ENCODE data around the gene TSPAN9.
A peak's percentile ranks its signal among the peaks of the same experiment; 100 is the strongest.

The TSPAN9 gene

DNA sequence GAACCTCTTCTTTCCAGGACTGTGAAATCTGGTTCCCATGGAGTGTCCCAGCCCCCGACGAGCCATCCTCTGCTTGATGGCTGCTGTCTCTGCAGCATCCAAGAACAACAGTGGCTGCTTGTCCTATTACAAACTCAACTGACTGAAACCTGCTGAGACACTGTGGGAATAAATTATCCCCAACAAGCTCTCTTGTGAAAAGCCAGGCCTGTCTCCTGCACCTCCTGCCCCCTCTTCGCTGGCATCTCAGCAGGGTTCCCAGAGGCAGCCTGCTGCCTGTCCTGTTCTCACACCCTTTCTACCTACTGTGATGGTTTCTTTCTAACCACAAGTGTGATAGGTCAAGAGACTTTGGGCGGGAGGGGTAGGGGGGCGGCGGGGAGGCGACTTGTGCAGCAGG is 180.2 kb downstream of the TSPAN9 start:
- DNase-seq: no peak

DNA sequence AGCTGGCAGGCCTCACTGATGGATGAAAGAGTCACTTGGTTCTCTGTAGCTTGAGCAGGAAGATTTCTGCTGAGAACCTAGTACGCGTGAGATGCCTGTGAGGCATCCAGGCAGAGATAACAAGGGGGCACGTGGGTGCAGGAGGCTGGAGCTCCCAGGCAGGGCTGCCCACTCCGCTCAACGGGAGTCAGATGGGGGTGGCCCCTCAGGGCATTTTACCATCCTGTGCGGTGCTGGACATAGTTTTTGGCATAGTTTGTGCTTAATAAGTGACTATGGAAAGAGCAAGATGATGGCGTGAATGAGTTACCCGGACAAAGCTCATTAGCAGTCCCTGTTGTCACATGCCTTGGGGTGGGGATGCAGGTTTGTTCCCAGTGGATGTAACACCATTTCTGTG is 182.8 kb downstream of the TSPAN9 start:
- no peak for DNase-seq

DNA sequence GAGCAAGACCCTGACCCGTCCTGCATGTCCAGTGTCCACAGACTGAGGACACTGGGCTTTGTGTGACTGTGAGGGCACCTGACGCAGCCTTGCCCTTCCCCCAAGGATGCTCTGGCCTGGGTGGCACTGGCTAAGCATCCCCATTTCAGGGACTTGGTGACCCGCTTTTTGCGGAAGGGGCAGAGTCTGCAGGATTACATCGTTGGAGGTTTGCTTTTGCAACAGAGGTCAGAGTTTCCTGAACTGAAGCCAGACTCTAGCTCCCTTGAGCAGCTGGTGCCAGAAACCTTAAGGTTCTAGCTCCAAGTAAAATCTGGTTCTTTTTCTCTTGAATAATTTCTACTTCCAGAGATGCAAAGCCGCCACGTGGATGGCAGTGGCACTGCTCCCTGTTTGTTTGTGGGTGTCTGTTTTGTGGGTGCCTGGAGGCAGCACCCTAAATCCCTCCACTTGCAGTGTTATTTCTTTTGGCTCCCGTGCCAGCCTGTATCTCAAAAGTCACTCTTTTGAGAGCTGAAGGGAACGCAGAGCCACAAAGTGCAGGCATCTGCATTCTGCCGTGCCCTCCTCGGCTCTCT is 184.7 kb downstream of the TSPAN9 start:
- no peak for DNase-seq

DNA sequence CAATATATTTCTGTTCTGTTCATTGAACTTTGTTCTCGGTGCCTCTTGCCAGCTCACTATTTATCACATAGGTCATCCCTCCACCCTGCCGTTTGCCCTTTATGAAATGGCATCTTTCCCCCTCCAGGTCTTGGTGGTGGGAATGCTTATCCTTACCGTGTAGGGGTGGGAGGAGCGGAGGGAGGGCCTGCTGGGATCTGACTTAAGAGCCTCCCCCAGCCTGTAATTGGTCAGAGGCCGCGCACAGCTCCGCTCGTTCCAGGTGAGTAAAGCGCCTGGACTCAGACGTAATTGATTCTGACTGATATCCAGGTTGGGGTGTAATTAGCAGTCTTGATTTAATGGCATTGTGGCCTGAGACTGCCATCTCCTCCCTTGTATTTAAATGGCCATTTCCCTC is 185.3 kb downstream of the TSPAN9 start:
- DNase-seq: no peak

DNA sequence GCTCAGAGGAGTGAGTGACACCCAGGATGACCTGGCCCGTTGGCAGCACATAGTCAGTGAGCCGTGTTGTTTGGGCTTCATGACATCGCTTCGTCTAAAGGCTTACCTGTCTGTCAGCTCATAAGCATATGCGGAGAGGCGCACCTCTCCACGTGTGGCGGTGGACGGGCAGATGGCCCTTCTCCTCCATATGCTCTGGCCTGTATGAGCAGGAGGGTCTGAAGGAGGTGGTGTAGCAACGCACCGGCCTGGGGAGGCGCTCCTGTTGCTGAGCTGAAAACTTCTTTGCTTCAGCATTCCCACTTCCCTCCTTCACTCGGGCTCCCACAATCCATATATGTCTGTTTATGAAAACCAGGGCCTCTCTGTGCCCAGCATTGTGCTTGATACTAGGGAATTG is 186.1 kb downstream of the TSPAN9 start:
- DNase-seq: no peak

DNA sequence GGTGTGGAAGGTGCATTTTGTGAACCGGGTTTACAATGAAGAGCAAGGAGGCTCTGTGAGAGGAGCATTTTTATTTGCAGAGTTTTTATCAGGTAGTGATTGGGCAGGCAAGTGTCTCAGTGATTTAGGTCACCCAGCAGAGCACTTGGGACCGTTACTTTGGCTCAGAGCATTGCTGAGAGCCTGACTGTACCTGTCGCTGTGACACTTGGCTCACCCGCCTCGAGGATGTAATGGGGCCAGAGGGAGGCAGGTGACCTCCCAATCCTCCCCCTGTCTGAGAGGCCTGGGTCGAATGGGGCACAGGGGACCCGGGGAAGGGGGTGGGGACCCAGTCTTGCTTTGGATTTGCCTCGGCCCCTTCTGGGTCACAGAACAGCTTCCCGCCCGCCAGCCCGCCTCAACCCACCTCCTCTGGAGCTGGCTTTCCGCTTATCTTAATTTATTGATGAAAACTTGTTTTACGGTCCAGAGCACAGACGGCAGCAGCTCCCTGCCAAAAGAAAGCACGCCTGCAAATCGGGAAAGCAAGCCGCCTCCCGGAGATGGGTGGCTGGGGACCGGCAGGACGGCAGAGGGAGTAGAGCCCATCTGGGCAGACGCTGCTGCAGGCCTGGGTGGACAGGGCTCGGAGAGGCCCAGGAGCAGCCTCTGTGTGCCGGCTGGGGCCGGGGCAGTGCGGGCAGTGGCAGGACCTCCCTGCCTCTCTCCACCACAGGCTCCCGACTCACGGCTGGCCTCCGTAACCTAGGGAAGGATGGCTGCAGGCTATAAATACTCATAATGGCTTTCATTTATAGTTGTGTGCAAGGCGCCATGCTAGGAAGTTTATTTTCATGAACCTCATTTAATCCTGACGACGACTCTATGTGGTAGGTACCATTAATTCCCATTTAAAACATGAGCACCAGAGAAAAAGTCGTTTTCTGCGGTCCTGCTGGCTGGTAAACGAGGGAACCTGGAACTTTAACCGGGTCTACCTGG is 187.1 kb downstream of the TSPAN9 start:
- DNase-seq: no peak

DNA sequence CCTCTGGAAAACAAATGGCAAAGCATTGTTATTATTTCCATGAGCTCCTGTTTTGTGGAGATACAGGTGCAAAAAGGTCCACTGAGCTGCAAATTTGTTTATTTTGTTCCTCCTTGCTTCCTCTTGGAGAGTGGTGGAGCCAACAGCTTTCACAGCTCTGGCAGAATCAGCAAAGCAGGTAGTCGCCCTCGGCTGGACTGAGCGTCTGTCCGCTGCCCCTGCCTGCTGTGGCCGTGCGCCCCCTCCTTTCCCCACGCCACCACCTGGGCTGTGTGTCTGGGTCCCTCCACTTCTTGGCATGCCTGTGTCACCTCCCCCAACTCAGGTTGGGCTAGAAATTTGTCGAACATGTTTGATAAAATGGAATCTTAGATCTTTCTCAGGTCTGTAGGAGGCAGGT is 188.2 kb downstream of the TSPAN9 start:
- no peak for DNase-seq

DNA sequence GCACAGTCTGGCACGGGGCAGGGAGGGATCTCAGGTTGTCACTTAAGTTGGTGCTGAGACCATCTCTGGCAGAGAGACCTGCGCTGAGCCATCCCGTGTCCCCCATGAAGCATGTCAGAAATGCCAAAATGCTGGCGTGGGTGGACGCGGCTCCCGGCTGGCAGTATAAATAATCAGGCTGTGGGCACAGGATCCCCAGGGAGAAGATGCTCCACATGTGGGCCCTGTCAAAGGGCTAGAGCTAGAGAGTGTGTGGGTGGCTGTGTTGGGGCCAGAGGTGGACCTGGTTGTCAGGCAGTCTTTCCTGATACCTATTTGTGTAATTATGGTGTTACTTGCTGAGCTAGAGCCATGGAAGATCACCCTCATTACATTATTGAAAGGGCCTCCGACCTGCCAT is 189.5 kb downstream of the TSPAN9 start:
- no peak for DNase-seq

DNA sequence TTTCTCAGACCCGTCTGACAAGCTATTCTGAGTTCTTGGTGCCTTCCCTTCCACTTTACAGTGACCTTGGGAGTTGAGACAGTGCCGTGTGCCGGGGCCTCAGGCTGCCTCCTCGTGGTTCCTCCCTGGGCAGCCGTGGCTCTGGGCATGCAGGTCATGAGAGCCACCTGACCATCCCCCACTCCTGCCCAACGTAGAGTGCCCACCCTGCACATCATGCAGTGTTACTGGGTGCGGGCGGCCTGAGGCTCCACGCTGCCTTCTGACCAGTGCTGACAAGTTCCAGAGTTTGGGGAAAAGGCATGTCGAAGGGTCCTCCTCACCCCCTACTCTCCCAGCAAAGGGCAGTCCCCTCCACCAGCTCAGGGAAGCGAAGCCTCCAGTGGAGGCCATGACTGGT is 190.5 kb downstream of the TSPAN9 start:
- DNase-seq: no peak

DNA sequence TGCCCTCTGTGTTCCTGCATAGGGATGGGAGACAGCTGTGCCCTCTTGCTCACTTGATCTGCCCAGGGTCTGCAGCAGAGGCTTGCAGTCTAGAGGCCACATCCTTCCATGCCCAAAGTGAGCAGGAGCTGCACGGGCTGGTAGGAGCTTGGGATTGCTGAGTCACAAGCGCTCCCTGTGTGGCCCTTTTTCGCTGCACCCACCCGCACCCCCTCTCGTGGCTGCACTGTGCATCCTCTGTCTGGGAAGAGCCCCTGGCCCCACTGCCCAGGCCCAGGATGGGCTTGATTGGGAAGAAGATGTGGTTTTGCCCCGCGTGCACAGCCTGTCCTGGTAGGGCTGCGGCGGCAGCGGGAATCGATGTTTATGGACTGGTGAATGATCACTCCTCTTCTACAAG is 192.4 kb downstream of the TSPAN9 start:
- no peak for DNase-seq

DNA sequence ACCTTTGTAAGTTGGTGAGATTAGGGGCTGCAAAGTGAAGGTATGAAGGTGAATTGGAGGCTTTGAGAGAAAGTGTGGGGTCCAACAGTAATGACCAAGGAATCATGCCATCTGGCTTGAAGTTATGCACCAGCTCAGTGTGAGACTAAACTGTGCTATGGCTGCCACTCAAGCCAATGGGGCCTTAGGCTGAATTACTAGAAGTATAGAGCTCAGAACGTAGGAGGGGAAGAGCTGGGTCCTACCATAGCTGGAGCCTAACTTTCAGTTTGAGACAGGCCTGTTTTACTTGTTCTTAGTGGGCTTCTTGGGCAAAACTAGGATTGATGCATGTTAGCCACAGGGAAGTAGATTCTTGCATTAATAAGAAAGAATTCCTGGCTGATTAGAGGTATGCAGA is 194.0 kb downstream of the TSPAN9 start:
- no peak for DNase-seq

DNA sequence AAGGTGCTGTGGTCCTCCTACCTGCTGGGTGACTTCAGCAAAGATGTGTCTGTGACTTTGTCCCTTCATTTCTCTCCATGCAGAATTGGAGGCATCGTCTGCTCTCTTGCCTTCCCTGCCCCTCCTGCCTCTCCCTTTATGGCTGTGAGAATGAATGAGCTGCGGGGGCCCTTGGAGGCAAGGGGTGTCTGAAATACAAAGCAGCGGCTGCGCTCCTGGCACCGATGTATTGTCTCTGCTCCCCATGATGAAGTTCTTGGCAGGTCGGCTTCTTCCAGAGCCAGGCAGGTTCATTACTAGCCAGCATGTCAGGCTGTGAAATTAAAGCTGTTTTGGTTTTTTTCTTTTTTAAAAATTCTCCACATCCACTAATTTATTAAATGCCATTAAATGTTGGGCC is 194.5 kb downstream of the TSPAN9 start:
- no peak for DNase-seq

DNA sequence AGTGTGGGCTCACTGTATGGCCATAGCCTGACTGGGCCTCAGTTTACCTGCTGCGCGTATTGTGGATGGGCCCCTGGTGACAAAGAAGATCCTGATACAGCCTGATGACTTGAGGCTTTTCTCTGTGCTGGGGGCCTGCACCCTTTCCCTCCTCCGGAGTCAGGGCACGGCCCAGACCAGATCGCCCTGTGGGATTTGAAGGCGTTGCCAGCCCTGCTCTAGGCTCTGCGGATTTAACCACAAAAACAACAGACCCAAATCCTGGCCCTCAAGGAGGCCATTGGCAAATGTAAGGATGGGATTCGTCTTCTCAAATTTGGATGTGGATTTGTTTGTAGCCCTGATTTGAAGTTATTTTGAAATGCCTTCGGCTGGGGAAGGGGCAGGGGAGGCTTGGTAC is 195.8 kb downstream of the TSPAN9 start:
- DNase-seq: no peak

DNA sequence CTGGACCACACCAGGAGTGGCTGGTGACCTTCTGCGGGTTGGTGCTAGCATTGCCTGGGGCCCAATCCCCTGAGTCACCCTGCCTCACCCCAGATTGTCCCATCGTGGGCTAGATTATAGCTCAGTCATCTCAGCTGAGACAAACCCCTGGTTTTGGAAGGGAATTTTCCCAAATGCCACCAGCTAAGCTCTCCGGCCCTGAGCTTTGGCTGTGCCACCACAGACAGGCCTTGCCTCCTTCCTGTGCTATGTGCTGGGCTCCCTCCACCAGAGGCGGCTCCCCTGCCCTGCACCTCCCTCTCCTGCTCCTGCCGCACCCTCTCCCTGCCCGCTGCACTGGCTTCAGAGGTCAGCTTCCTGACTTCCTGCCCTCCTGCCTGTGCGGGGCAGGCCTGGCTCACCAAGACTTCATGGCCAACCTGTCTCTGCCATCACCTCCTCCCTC is 196.3 kb downstream of the TSPAN9 start:
- no peak for DNase-seq

DNA sequence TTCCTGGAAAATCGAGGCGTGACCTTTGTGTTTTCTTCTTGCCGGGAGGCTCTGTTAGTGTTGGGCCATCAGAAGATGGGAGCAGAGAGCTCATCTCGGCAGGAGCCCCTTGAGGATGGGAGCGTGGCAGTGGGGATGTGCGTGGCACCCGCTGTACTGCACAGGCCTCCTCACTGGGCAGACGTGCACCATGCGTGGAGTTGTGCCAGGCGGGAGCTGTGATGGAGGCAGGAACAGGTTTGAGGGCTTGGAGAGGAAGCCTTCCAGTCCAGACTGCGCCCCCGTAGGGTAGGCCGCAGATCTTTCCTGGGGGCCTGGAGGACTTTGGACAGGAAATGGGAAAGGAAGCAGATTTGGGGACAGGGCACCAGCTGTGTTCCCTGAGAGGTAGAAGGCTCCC is 197.5 kb downstream of the TSPAN9 start:
- no peak for DNase-seq

DNA sequence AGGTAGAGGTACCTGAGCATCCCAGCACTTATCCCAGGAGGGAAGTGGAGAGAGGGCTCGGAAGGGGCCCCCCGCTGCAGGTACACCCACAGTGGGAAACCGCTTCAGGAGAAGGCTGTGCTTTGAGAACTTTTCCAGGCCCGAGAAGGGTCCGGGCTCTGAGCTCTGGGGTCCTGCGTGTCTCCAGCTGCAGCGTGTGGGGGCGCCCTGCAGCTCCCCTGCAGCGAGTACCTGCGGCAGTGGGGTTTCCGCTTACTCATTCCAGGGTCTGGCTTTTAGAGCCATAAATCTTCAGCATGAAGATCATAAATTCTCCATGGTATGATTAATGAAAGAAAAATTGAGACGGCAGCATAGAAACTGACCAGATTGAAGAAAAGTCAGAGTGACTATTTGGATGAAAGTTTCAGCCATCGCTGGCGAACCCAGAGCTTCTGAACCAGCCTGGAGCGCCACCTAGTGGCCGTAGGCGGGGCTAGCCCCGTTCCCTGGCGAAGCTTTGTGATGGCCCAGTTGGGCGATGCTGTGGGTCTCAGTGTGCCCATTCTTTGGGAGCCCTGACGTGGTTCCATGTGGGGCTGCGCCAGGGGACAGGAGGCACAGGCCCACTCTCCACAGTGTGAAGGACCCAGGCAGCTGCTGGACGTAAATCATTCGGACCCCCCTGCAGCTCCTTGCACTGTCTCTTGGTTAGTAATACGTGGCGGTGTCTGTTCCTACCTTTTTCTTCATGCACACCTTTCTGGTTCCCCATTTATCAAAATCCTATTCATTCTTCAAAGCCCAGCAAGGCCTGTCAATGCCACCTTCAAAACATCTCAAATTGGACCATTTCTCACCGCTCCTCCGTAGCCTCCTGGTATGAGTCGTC is 198.2 kb downstream of the TSPAN9 start:
- DNase-seq: peak; percentile 32 to 73 (median 56)

DNA sequence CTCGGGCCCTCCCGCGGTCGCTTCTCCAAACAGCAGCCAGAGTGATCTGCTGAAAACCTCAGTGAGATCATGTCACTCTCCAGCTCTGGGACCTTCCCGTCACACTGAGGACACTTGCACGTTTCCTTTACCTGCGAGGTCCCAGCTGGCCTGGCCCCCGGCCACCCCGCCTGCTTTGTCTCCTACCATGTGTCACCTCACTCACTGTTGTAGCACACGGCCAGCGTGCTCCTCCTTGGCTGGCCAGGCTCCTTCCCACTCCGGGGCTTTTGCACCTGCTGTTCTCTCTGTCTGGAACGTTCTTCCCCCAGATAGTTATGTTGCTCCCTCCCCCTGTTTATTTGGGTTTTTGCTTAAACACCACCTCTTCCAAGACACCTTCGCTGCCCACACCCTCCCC is 199.0 kb downstream of the TSPAN9 start:
- DNase-seq: no peak

DNA sequence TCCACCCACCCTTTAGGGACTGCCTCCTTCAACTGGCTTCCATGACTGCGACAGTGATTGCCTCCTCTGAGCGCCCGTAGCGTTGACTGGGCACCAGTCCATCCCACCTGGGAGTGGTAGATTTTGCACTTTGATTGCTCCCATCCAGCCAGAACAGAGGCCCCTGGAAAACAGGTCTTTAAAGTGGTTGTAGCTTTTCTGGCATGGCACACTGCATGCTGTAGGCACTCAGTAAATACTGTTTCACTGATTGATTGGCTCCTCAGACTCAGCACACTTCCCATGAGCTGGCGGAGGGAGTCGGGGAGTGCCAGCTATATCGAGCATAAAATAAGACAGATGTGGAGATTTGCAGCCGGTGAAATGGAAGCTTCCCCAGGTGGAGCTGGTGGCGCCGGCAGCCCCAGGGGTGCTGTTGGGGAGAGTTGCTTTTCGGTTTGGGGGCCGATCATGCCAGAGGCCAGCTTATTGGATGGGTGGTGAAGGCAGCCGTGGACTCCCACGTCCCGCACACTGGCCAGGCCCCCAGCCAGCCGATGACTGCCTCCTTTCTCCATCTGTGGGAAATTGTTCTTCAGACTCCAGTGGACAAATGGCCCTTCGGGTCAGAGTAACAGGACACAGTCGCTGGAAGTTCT is 200.2 kb downstream of the TSPAN9 start:
- no peak for DNase-seq

DNA sequence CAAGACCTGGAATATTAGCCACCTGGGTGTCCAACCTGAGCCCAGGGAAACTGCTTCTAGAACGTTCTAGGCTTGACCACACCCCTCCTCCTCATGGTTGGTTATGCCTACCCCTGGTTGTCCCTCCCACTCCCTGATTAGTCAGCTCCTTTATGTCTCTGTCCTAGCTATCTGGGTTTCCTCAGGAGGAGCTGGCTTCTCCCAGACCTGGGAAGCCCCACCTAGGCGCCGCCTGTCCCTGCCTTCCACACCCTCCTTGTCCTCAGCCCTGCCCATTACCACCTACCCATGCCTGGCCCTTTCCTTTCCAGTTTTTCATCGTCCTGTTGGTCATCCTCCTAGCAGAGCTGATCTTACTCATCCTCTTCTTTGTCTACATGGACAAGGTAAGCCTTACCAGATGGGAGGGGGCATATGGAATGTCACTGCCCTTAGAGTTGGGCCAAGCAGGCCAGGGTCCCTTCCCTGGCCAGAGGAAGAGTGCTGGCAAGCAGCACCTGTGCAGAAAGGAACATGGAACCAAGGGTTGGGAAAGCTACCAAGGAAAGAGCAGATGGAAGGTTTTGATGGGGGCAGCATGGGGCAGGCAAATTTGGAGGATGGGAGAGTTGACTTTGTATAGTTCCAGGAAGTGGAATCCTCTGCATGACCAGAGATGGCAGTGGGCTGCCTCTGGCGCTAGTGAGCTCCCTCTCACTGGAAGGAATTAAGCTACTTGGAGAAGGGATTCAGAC is 201.7 kb downstream of the TSPAN9 start:
- DNase-seq: no peak

DNA sequence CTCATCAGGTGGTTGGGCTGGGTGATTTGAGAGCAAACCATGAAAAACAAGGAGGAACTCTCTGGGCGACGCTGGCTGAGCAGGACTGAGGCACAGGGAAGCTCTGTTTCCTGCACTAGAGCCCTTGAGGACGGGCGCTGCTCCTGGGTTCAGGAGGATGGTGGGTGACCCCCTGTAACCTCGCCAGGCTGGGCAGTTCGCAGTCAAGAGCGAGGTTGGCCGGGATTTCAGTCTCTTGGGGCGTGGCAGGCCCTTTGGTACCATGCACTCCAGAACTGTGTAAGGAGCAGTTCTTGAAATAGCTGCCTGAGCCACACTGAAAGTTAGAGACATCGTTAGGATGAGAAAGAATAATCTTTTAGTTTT is 202.2 kb downstream of the TSPAN9 start:
- no peak for DNase-seq

DNA sequence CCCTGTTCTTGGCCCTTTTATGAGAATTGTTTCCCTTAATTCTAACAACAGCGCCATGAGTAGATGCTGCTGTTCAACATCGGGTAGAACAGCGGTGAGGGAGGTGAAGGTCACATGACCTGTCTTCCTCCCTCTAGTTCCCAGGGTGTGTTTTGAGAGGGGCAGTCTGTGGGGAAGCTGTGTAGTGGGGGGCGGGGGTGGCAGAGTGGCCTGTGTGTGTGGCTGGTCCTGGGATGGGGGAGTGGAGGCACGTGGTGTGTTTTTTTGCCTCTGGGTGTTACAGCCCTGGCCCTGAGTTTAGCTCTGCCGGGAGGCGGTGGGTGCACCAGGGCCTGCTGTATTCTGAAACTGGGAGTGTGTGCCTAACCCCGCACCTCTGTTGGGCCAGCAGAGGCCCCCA is 202.7 kb downstream of the TSPAN9 start:
- no peak for DNase-seq

DNA sequence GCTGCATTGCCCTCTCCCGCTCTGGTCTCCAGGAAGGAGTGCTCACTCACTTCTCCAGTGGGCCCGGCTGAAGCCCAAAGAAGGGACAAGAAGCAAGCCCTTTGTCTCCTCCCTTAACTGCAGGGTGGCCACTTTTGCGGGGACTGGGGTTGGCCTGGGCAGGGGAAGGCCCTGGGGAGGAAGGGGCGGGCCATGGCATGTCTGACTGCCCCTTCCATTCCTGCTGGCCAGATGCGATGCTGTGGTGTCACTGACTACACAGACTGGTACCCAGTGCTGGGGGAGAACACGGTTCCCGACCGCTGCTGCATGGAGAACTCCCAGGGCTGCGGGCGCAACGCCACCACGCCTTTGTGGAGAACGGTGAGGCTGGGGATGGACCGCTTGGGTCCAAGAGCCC is 203.8 kb downstream of the TSPAN9 start:
- DNase-seq: no peak
